Body of pancreas (tissue), 4 donors: Measurements from ENCODE around the gene PSMC3. TPM values are rescaled to one million over a fixed set of nuclear protein-coding genes. Genes with fewer than 3 reads are reported as not detected.

ENCODE experiments used
- ATAC-seq: fragments of 150-250 bp; one replicate; pipeline ENCODE4 v1.9.1; 2016
- DNase-seq, 4 donors: peaks; one replicate each; pipeline ENCODE4 v3.0.0-alpha.2; 2019
- H3K27ac ChIP-seq, 4 donors: fragments of 200-600 bp; sonication (generic); 1 replicate in 3 of 4; 2 replicates in 1 of 4; pipeline versions ENCODE4 v1.5.1 to v1.6.1; 2016 to 2019; ENCODE audit warnings: mild to moderate bottlenecking in 1 of 4, mixed read lengths in 1 of 4, moderate library complexity in 1 of 4
- H3K27me3 ChIP-seq, 2 donors: fragments of 200-600 bp; sonication (generic); one replicate each; pipeline ENCODE4 v1.6.0; 2016; ENCODE audit warnings: mild to moderate bottlenecking in 1 of 2
- H3K36me3 ChIP-seq, 2 donors: fragments of 200-600 bp; sonication (generic); replicated peaks in 1 of 2; 2 replicates each; pipeline ENCODE4 v1.5.1; 2016; ENCODE audit warnings: low read depth in 2 of 2; ENCODE audit not compliant: insufficient read depth in 1 of 2
- H3K4me1 ChIP-seq: fragments of 200-600 bp; sonication (generic); one replicate; pipeline ENCODE4 v1.6.0; 2016
- H3K4me3 ChIP-seq, 2 donors: fragments of 200-600 bp; sonication (generic); 1 replicate in 1 of 2; 2 replicates in 1 of 2; pipeline ENCODE4 v1.5.1; 2016 to 2019
- H3K9me3 ChIP-seq, 3 donors: fragments of 200-600 bp; sonication (generic); 1 replicate in 2 of 3; 2 replicates in 1 of 3; pipeline ENCODE4 v1.5.1; 2016
- POLR2A ChIP-seq, 3 donors: fragments of 450-650 bp; IDR thresholded peaks; one replicate each; pipeline ENCODE4 v1.6.1; 2016; ENCODE audit warnings: antibody characterized with exemption in 3 of 3, mild to moderate bottlenecking in 2 of 3
- WGBS, 2 donors: methylation state at CpG; one replicate each; pipeline ENCODE4 v1.1.5; 2017; 5-methylcytosine and 5-hydroxymethylcytosine counted together
- intact Hi-C: fragments of 100-400 bp; cut with DNase I; formaldehyde crosslinking; loops from one replicate; pipeline ENCODE4 v1.15.1; 2023
- total RNA-seq, 2 donors: library from RNA; depleted of rRNA; stranded (reverse); fragments of >200 nt; gene quantifications; one replicate each; pipeline ENCODE4 v1.1.0, GENCODE V29; 2016
- TF ChIP-seq, protein P1 (sequence below), 7 experiments: fragments of 450-650 bp in 4 of 7; fragments of 200-600 bp in 3 of 7; sonication (generic) in 3 of 7; IDR thresholded peaks; one replicate each; pipeline ENCODE4 v1.5.1; 2016 to 2019; ENCODE audit warnings: antibody characterized with exemption in 7 of 7

PSMC3 gene
- total RNA-seq, 2 donors from 2014 or later = 43.8 to 62.8 TPM

DNA sequence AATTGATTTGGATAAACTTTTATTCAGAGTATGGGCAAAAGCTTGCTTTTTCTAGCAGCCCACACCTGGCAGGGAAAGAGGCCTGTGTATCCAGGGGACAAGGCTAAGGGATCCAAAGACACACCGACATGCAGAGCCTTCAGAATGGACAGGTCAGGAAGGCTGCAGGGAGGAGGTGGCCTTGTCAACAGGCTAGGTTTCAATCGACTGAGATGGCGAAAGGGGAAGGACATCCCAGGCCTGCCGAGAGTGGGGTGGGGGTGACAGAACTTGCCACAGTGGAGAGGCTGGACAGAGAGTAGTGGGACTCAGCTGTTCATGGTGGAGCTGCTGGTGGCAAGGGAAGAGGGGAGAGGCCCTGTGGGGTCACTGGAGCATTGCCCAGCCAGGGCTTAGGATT lies 23.1 kb downstream of the PSMC3 start:
- no peak overlapping the region for H3K27ac ChIP-seq
- H3K4me1 ChIP-seq = peaks cover 28% of the 10 kb centered on the region
- 56 to 66% methylated on average over 4 of the region's 4 CpGs for WGBS, 2 donors
- H3K27me3 ChIP-seq = no peaks in the 10 kb centered on the region
- no peaks in the 10 kb centered on the region for H3K36me3 ChIP-seq
- H3K9me3 ChIP-seq = no peaks in the 10 kb centered on the region
- intact Hi-C loops = no loop called here
- no peak overlapping the region for H3K4me3 ChIP-seq
- ATAC-seq (no peak), DNase-seq (no peak)
- TF ChIP-seq POLR2A (IDR thresholded peaks at IDR 0.05) = no peak
- TF ChIP-seq, protein P1, sequence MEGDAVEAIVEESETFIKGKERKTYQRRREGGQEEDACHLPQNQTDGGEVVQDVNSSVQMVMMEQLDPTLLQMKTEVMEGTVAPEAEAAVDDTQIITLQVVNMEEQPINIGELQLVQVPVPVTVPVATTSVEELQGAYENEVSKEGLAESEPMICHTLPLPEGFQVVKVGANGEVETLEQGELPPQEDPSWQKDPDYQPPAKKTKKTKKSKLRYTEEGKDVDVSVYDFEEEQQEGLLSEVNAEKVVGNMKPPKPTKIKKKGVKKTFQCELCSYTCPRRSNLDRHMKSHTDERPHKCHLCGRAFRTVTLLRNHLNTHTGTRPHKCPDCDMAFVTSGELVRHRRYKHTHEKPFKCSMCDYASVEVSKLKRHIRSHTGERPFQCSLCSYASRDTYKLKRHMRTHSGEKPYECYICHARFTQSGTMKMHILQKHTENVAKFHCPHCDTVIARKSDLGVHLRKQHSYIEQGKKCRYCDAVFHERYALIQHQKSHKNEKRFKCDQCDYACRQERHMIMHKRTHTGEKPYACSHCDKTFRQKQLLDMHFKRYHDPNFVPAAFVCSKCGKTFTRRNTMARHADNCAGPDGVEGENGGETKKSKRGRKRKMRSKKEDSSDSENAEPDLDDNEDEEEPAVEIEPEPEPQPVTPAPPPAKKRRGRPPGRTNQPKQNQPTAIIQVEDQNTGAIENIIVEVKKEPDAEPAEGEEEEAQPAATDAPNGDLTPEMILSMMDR (IDR thresholded peaks at IDR 0.05) = no peak

DNA sequence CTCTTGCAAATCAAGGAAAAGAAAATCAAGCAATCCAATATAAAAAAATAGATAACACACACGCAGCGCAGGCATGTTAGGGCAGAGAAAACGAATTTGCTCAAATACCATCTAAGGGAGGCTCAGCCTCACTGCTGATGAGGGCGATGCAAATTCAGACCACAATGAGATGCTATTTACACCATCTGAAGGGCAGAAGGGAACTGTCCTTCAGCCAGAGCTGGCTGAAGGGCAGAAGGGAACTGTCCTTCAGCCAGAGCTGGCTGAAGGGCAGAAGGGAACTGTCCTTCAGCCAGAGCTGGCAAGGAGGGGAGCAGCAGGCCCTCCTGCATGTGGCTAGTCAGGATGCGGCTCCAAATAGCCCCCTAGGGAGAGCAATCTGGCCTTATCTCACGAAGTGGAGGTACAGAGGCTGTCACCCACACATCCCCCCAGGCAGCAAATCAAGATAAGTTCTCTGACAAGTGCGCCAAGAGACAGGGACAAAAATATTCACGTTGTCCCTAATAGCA lies 25.4 kb downstream of the PSMC3 start:
- no peak for TF ChIP-seq POLR2A (IDR thresholded peaks at IDR 0.05)
- TF ChIP-seq, protein P1 (IDR thresholded peaks at IDR 0.05) = no peak
- Histone ChIP-seq H3K27ac (peak overlapping the region in 3 of 4 donors; percentile 62 to 80 (median 78)), H3K4me3 (no peak overlapping the region), H3K27me3 (no peaks in the 10 kb centered on the region), H3K4me1 (peaks cover 16% of the 10 kb centered on the region), H3K9me3 (no peaks in the 10 kb centered on the region), H3K36me3 (no peaks in the 10 kb centered on the region)
- intact Hi-C loops = no loop called here
- WGBS, 2 donors = 25 to 33% methylated on average over 6 to 8 of the region's 8 CpGs
- ATAC-seq = peak; percentile 9
- DNase-seq = no peak

DNA sequence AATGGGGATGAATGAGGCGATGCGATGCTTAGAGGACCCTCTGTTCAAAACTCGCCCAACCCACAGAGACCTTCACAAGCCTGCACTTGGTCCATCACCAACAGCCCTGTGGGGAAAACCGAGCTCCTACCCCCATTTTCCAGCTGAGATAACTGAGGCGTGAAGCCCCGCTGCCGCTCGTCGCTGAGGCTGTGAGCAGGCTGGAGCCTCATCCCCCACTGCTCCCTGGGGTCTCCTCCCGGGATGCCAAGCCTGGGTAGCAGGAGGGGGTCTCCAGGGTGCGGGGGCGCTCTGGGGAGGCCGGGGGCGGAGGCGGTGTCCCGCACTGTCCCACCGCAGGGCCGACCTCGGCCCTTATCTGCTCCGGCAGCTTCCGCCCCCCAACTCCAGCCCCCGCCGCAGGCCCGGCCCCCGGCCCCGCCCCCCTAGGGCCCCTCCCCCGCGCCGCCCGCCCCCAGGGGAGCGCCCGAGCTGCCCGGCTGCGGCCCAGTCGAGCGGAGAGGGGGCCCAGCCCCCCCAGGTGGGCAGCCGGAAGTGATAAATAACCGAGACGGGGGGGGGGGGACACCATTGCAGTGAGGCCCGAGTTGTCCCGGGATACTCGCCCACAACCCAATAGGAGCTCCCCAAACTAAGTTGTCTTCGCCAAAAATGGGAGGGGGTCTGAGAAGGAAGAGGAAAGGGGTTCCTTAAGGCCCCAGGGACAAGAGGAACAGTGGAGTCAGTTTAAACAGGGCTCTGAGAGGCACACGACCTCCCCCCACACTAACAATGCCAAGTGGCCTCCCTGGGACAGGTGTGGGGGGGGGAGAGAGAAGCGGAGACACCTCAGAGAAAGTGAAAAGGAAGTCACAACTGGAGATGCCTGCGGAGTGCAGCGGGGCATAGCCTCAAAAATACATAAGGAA lies 26.1 kb downstream of the PSMC3 start:
- DNase-seq = peak in 1 of 4 donors; percentile 52
- no peaks in the 10 kb centered on the region for H3K9me3 ChIP-seq
- TF ChIP-seq, protein P1 (IDR thresholded peaks at IDR 0.05) = no peak
- TF ChIP-seq POLR2A (IDR thresholded peaks at IDR 0.05) = peak in 2 of 3 donors; percentile 49 to 60
- H3K36me3 ChIP-seq = no peaks in the 10 kb centered on the region
- peaks cover 16% of the 10 kb centered on the region for H3K4me1 ChIP-seq
- intact Hi-C loops = no loop called here
- ATAC-seq = peak; percentile 78
- H3K4me3 ChIP-seq = peak overlapping the region; percentile 10 to 20
- H3K27ac ChIP-seq = peak overlapping the region; percentile 52 to 80 (median 70)
- WGBS, 2 donors = 7 to 15% methylated on average over 11 to 27 of the region's 47 CpGs
- H3K27me3 ChIP-seq = no peaks in the 10 kb centered on the region

DNA sequence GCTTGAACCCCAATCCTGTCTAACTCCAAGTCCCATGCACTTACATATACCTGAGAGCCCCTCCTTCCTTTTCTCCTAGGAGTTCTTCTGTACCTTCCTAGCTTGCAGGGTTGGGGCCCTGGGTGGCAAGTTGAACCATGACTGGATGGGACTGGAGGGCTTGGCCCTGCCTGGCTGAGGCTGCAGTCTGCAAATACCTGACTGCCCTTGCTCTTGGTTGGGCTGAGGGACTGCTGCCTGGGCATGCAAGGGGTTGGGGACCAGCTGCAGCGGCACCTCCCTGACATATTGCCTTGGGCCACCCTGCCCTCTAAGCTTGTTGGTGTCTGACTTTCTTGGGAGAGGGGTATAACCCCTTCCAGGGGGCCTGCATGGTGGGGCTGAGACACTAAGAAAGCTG lies 27.7 kb downstream of the PSMC3 start:
- H3K4me1 ChIP-seq = peaks cover 16% of the 10 kb centered on the region
- no peaks in the 10 kb centered on the region for H3K27me3 ChIP-seq
- H3K27ac ChIP-seq = no peak overlapping the region
- ATAC-seq (no peak), DNase-seq (no peak)
- H3K36me3 ChIP-seq = no peaks in the 10 kb centered on the region
- TF ChIP-seq, protein P1 (IDR thresholded peaks at IDR 0.05) = no peak
- 100% methylated on average over 1 of the region's 1 CpG for WGBS, 2 donors
- intact Hi-C loops = no loop called here
- H3K9me3 ChIP-seq = no peaks in the 10 kb centered on the region
- H3K4me3 ChIP-seq = no peak overlapping the region
